GM21529 (cell line): ENCODE data around the gene C18orf54.
"Not testable (repeated sequence)": the region's sequence is repeated elsewhere in the genome, so short reads cannot be mapped to it uniquely, and the experiment has no call there.

Experiments used
- ATAC-seq: cut with Tn5 transposase; IDR thresholded peaks from one replicate; pipeline ENCODE4 v1.9.1; 2021; ENCODE audit not compliant: unreplicated experiment

Gene C18orf54

DNA sequence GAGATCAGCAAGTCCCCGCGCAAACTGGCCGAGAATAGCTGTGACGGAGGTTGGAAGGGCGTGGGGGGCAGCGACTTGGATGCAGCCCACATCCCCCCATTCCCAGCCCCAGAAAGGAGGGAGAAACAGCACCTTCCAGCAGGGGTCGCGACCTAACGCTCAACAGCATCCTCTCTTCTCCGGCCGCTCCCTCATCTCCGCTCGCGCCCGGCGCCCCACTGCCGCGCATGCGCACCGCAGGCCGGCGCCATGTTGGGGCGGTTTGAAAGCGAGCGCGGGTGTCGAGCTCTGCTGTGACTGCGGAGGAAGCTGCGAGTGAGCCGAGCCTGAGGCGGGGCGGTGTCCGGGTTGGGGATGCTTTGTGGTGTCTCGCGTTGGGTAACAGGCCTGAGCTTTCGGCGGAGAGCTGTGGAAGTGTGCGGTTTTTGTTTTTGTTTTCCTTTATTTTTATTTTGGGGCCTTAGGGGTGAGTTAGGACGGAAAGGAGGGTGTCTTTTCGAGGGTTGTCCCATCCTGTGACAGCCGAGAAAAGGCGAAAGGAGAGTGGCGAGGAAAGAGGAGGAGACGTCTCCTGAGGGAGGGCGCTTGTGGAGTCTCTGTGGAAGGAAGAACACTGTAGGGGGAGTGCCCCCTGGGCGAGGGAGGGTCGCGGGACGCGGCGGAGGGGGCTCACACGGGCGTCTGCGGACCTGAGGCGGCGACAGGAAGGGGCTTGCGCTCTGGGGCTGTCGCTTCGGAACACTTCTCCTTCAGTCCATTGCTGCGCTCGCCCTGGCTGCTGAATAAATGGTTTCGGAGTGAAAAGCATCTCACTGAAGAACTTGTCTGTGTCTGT lies at the start of gene C18orf54, which contains the start of gene STARD6:
C18orf54 (plus strand) TSS at position 247 of the 835 bp plus-strand sequence. CDS start 2,667 bp downstream, outside the sequence.
STARD6 (minus strand) TSS at position 199 of the 835 bp plus-strand sequence. CDS start 3,285 bp downstream, outside the sequence.
- peak; percentile 93 for ATAC-seq

GRCh38 chr18:54309564-54309963 lies 48.1 kb upstream of the C18orf54 start:
- not testable (repeated sequence) for ATAC-seq

- ATAC-seq: no peak
Measured at GRCh38 chr18:54316071-54316820, 41.5 kb upstream of the C18orf54 start.

DNA sequence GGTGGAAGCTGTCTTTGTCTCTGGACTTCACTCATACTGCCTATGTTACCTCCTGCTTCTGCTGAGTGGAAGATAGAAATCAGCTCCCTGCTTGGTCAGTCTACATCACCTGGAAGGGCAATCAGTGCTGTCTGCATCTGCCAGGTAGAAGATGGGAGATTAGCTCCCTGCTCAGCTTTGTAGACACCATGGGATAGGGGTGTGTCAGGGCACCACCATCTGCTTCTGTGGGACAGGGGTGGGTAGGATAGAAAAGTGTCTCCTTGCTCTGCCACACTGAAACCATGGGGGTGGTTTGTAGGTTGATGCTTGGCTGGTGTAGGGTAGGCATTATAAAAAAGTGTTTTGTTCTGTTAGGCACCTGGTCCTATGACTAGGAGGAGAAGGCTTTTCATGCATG lies 34.1 kb upstream of the C18orf54 start:
- no peak for ATAC-seq

DNA sequence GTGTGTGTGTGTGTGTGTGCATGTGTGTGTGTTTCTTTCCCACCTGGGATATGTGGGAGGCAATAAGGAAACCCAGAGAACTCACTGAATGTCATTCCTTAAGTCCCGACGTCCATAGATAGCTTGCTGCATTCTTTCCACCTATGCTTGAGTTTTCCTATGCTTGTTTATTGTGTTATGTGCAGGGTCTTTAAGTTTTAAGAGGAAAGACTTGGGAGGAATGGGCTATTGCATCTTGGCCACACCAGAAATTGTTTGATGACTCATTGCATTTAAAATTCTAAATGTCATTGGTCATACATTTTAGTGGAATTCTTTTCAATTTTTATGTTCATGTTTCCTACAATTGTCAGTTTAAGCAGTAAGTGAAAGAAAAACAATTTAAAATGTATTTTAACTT lies 33.7 kb upstream of the C18orf54 start:
- ATAC-seq: no peak

DNA sequence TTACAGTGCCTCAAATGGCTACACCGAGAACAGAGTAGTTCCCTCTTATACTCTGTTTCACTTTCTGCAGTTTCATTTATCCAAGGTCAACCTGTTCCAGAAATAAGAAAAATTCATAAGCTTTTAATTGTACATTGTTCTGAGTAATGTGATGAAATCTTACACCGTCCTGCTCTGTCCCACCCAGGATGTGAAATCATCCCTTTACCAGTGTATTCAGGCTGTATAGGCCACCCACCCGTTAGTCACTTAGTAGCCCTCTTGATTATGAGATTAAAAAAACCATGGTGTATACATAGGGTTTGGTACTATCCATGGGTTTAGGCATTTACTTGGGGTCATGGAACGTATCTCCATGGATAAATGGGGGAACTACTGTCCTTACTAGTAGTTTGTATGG lies 29.9 kb upstream of the C18orf54 start:
- ATAC-seq: no peak

- no peak for ATAC-seq
Measured at GRCh38 chr18:54329787-54330186, 27.9 kb upstream of the C18orf54 start.

DNA sequence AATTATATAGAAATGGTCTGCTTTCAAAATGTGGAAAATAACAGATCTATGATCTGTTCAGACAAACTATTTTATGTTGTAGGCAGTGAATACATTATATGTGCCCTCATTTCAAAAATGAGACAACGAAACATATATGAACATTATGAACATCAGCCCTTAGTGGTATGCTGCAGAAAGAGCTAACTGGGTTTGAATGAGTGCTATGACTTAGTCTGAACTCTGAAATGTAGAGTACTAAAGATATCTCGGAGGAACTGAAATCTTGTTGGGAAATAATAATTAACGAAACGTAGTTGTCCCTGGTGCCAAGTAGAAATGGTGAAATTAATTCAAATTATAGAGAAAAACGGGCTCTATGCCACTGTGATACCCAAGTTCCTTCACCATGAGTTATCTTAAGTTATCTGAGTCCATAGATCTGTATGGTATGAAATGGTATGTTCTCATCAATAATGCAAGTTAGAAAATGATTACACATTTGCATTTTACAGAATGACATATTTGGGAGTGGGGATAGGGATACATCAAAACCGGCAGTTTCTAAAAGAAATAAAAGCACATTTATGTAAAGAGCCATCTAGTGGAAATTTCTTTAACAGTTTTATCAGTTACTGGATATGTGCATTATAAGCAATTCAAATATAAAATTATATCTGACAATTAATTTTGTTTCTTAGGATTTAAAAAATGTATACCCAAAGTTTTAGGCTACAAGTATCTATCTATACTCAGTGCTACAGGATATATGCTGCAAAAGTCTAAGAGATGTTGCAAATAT lies 26.7 kb upstream of the C18orf54 start:
- no peak for ATAC-seq

GRCh38 chr18:54335638-54336173 lies 22.0 kb upstream of the C18orf54 start:
- no peak for ATAC-seq

- ATAC-seq: no peak
Measured at GRCh38 chr18:54338230-54338629, 19.5 kb upstream of the C18orf54 start.

DNA sequence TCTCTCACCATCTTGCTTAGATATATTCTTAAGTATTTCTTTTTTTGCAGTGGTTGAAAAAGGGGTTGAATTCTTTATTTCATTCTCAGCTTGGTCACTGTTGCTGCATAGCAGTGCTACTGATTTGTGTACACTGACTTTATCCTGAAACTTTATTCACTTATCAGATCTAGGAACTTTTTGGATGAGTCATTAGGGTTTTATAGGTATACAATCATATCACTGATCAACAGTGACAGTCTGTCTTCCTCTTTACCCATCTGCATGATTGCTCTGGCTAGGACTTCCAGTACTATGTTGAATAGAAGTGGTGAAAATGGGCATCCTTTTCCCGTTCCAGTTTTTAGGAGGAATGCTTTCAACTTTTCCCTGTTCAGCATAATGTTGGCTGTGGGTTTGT lies 6.5 kb upstream of the C18orf54 start:
- no peak for ATAC-seq

DNA sequence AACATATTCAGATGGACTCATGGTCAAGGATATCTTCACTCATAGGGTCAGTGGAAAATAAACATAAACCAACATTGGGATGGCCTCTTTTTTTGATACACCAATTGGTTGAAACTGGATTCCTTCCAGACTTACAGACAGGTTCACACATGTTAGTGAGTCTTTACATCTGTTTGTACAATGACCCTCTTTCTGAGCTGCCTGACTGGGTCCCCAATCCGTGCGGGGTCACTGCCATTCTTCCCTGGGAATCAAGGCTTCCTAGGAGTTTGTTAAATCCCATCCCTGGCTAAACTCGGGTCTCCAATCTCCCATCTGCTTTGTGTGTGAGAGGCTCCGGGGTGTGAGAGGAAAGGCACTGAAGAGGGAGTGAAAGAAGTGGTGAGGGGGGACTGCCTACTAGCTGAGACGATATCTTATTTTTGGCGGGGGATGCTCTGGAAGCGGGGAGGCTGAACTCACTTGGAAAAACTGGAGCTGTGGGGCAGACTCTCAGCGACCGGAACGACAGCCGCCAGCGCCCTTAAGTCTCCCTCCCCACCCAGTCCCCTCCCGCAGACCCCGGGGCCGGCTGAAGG lies 535 bp upstream of the C18orf54 start:
- ATAC-seq: peak; percentile 44

GRCh38 chr18:54358495-54359040 lies 862 bp downstream of the C18orf54 start:
- ATAC-seq: peak; percentile 17

GRCh38 chr18:54359233-54359632 lies 1.5 kb downstream of the C18orf54 start:
- no peak for ATAC-seq

GRCh38 chr18:54360406-54360805 lies 2.7 kb downstream of the C18orf54 start:
- ATAC-seq: no peak

DNA sequence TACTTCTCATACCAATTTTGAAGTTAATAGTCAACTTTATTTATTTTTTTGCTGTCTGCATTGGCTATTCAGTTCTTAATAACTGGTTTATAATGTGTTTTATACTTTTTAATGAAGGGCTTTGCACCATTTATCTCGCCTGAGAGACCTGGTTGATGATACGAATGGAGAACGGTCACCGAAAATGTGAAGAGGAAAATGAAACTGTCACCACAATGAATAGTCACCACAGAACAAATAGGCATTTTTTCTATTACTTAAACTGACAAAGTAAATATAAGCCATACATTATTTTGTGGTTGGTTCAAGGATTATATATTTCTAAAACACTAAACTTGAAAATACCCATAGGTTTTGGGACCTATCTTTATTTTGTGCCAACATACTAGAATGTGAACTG lies 20.4 kb downstream of the C18orf54 start:
- ATAC-seq: no peak

GRCh38 chr18:54381640-54382039 lies 23.9 kb downstream of the C18orf54 start:
- ATAC-seq: no peak

DNA sequence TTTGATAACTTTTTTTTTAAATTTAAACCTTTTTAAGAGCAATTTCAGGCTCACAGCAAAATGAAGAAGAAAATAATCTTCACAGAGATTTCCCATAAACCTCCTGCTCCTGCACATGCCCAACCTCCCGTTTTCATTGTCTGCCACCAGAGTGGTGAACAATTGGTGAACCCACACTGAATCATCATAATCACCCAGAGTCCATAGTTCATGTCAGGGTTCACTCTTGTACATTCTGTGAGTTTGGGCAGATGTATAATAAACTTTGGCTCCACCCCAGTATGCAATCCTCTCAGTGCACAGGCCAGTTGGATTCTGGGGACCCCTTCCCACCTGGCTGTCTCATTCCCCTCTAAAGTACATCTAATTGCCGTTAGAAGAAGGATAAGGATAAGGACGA lies 24.4 kb downstream of the C18orf54 start:
- no peak for ATAC-seq

DNA sequence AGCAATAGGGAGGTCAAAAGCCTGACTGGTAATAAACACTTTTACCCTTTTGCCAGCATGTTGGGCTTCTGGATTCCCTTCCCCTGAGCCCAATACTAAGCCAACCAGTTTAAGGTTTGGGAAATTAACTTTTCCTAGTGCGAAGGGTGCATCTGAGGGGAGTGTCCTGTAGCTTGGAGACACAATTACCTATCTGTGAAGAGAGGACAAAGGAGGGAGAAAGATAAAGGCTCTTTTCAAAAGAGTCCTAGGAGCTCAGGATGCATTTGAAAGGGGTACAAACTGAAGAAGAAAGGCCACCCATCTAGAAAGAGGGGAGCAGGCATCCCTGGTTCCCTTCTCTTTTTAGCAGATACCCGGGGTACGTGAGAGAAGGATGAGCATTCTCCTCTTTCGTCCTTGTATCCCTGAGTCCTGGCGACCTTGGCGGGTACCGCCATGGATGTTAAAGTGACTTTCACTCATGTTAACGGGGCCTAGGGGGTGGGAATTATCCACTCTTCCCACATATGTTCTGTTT lies 25.1 kb downstream of the C18orf54 start:
- ATAC-seq: no peak

- ATAC-seq: no peak
Measured at GRCh38 chr18:54386043-54386442, 28.3 kb downstream of the C18orf54 start.
